ENCODE results near the gene NBR1.

Gene NBR1

DNA sequence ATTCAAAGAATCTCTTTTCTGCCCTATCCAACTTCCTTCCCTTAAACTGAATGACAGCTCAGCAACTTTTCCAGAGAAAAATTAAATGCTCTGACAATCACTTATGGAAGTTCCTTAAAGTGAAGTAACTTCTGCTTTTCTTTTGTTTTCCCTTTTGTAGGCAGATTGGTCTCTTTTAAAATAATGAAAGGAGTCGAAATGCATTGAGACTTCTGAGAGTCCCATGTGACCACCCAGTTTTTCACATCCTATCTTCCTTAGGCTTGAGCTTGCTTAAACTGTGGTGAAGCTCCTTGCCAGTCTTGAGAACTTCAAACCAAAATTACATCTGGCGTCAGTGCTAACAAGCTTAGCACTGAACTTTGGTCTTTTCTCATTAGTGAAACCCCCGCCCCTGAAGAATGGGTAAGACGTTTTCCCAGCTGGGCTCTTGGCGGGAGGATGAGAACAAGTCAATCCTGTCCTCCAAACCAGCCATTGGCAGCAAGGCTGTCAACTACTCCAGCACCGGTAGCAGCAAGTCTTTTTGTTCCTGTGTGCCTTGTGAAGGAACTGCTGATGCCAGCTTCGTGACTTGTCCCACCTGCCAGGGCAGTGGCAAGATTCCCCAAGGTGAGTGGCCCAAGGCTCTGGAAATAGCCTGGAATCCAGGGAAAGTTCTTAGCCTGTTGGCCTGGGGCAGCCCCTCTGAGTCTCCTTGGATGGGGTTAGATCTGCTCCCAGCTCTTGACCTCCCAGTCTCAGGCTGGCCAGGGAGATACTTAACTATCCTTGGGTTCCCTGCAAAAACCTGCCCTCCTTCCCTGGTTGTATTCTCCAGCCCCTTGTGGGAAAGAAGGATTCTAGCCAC is 41.9 kb downstream of the NBR1 start:
- no peaks in the 10 kb centered on the region for H4K20me1 ChIP-seq (ENCODE audit: control insufficient read depth, insufficient read depth, low read depth, low read length)
- H3K27me3 ChIP-seq (ENCODE audit: control insufficient read depth, low read length): no peaks in the 10 kb centered on the region
- peak overlapping the region; percentile 27; the same call in 1 of the 2 replicates for H3K27ac ChIP-seq (ENCODE audit: low read depth, low read length)
- peaks cover 10% of the 10 kb centered on the region for H3K36me3 ChIP-seq (ENCODE audit: control insufficient read depth, low read length)
- no peaks in the 10 kb centered on the region for H3K9me3 ChIP-seq (ENCODE audit: control insufficient read depth, insufficient read depth, low read length)
- H3K4me3 ChIP-seq (ENCODE audit: low read length): peak overlapping the region; percentile 80
- no peaks in the 10 kb centered on the region for H3K9me2 ChIP-seq (replicated peaks; ENCODE audit: control insufficient read depth, low read length)
- peaks cover 27% of the 10 kb centered on the region for H3K4me1 ChIP-seq (ENCODE audit: control insufficient read depth, low read length)
- H3K79me2 ChIP-seq (ENCODE audit: control insufficient read depth, low read length): no peaks in the 10 kb centered on the region
- peaks cover 7% of the 10 kb centered on the region for H3F3A ChIP-seq (ENCODE audit: control insufficient read depth, insufficient read depth)
- H3K4me2 ChIP-seq (ENCODE audit: low read length): peak overlapping the region; percentile 84
- TF ChIP-seq EZH2phosphoT487 (IDR thresholded peaks at IDR 0.05; ENCODE audit: borderline replicate concordance, low read length): no peak
- TF ChIP-seq, protein P1, sequence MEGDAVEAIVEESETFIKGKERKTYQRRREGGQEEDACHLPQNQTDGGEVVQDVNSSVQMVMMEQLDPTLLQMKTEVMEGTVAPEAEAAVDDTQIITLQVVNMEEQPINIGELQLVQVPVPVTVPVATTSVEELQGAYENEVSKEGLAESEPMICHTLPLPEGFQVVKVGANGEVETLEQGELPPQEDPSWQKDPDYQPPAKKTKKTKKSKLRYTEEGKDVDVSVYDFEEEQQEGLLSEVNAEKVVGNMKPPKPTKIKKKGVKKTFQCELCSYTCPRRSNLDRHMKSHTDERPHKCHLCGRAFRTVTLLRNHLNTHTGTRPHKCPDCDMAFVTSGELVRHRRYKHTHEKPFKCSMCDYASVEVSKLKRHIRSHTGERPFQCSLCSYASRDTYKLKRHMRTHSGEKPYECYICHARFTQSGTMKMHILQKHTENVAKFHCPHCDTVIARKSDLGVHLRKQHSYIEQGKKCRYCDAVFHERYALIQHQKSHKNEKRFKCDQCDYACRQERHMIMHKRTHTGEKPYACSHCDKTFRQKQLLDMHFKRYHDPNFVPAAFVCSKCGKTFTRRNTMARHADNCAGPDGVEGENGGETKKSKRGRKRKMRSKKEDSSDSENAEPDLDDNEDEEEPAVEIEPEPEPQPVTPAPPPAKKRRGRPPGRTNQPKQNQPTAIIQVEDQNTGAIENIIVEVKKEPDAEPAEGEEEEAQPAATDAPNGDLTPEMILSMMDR (IDR thresholded peaks at IDR 0.05; ENCODE audit: low read depth, low read length, poor library complexity, severe bottlenecking): no peak

DNA sequence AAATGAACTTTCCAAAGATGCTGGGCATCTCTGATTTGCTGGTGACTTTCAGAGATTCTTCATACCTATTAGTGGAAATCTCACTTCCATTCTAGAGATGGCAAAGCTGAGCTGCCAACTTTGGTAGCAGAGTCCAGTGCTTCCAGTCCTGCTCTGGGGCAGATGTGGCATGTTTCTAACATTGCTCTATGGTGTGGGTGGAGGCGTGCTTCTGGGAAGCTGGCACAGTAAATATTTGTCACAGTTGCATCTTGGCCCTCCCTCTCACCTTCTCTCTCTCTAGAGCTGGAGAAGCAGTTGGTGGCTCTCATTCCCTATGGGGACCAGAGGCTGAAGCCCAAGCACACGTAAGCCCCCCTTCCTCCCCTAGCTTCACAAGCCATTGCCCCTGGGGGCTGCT is 42.5 kb downstream of the NBR1 start:
- Histone ChIP-seq H3F3A (ENCODE audit: control insufficient read depth, insufficient read depth) (peaks cover 7% of the 10 kb centered on the region), H3K4me2 (ENCODE audit: low read length) (peak overlapping the region; percentile 84; the same call in 1 of the 2 replicates), H3K79me2 (ENCODE audit: control insufficient read depth, low read length) (no peaks in the 10 kb centered on the region), H3K9me3 (ENCODE audit: control insufficient read depth, insufficient read depth, low read length) (no peaks in the 10 kb centered on the region), H4K20me1 (ENCODE audit: control insufficient read depth, insufficient read depth, low read depth, low read length) (no peaks in the 10 kb centered on the region), H3K36me3 (ENCODE audit: control insufficient read depth, low read length) (peaks cover 10% of the 10 kb centered on the region), H3K9me2 (replicated peaks; ENCODE audit: control insufficient read depth, low read length) (no peaks in the 10 kb centered on the region), H3K4me1 (ENCODE audit: control insufficient read depth, low read length) (peaks cover 27% of the 10 kb centered on the region), H3K4me3 (ENCODE audit: low read length) (no peak overlapping the region), H3K27ac (ENCODE audit: low read depth, low read length) (no peak overlapping the region), H3K27me3 (ENCODE audit: control insufficient read depth, low read length) (no peaks in the 10 kb centered on the region)
- no peak for TF ChIP-seq EZH2phosphoT487 (IDR thresholded peaks at IDR 0.05; ENCODE audit: borderline replicate concordance, low read length)
- TF ChIP-seq, protein P1 (IDR thresholded peaks at IDR 0.05; ENCODE audit: low read depth, low read length, poor library complexity, severe bottlenecking): no peak

DNA sequence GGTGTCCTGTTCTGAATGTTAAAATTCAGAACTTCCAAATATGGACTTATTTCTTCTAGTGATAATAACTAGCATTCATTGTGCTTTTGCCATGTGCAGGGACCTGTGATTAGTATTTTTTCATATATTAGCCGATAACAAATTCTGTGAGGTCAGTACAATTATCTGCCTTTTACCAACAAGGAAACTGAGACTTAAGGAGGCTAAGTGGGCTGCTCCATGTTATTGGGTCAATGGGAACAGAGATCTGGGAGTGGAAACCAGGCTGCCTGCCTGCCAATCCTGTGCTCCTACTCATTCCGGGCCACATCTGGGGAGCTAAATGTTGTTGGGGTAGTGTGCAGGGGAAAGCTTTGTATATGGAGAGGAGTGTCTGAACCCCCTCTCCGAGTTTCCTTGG is 44.3 kb downstream of the NBR1 start:
- Histone ChIP-seq H4K20me1 (ENCODE audit: control insufficient read depth, insufficient read depth, low read depth, low read length) (no peaks in the 10 kb centered on the region), H3K4me1 (ENCODE audit: control insufficient read depth, low read length) (peaks cover 26% of the 10 kb centered on the region), H3K4me3 (ENCODE audit: low read length) (no peak overlapping the region), H3K79me2 (ENCODE audit: control insufficient read depth, low read length) (no peaks in the 10 kb centered on the region), H3K9me2 (replicated peaks; ENCODE audit: control insufficient read depth, low read length) (no peaks in the 10 kb centered on the region), H3K27ac (ENCODE audit: low read depth, low read length) (no peak overlapping the region), H3K4me2 (ENCODE audit: low read length) (no peak overlapping the region), H3K9me3 (ENCODE audit: control insufficient read depth, insufficient read depth, low read length) (no peaks in the 10 kb centered on the region), H3K36me3 (ENCODE audit: control insufficient read depth, low read length) (peaks cover 10% of the 10 kb centered on the region), H3K27me3 (ENCODE audit: control insufficient read depth, low read length) (no peaks in the 10 kb centered on the region), H3F3A (ENCODE audit: control insufficient read depth, insufficient read depth) (peaks cover 7% of the 10 kb centered on the region)
- TF ChIP-seq, protein P1 (IDR thresholded peaks at IDR 0.05; ENCODE audit: low read depth, low read length, poor library complexity, severe bottlenecking): no peak
- TF ChIP-seq EZH2phosphoT487 (IDR thresholded peaks at IDR 0.05; ENCODE audit: borderline replicate concordance, low read length): no peak
